GM12878 (cell line): ENCODE results near the gene HSP90AB1. TPM values are rescaled to one million over a fixed set of nuclear protein-coding genes. Genes with fewer than 3 reads are reported as not detected.

Source experiments
- BACH1 ChIP-seq: fragments of 450-650 bp; IDR thresholded peaks from 2 replicates; pipeline ENCODE4 v1.6.1; 2017; ENCODE audit warnings: mild to moderate bottlenecking, borderline replicate concordance
- ESRRA ChIP-seq: IDR thresholded peaks from 2 replicates; pipeline ENCODE4 v1.6.1; 2012; ENCODE audit warnings: mild to moderate bottlenecking, low read length, improper control_type of control experiment
- MXI1 ChIP-seq: fragments of 150-350 bp; IDR thresholded peaks from 2 replicates; pipeline ENCODE4 v1.6.1; 2011; ENCODE audit warnings: low read depth, mild to moderate bottlenecking, inconsistent platforms, low read length, improper control_type of control experiment
- MYC ChIP-seq: IDR thresholded peaks from 2 replicates; pipeline ENCODE4 v1.6.1; 2011; ENCODE audit warnings: mild to moderate bottlenecking, low read length, moderate library complexity, inconsistent platforms; ENCODE audit not compliant: insufficient read depth, insufficient replicate concordance, insufficient read length, severe bottlenecking
- NFIC ChIP-seq: IDR thresholded peaks from 2 replicates; pipeline ENCODE4 v1.6.1; 2012; ENCODE audit warnings: low read depth, mild to moderate bottlenecking, inconsistent platforms, low read length, moderate library complexity
- NR2F1 ChIP-seq: fragments of 450-650 bp; conservative IDR thresholded peaks from 2 replicates; pipeline ENCODE4 v1.6.1; 2017; ENCODE audit warnings: mild to moderate bottlenecking
- PAX5 ChIP-seq: IDR thresholded peaks from 2 replicates; pipeline ENCODE4 v1.6.1; 2011; ENCODE audit warnings: low read depth, low read length, borderline replicate concordance
- PAX8 ChIP-seq: fragments of 450-650 bp; IDR thresholded peaks from 2 replicates; pipeline ENCODE4 v1.6.1; 2017; ENCODE audit warnings: mild to moderate bottlenecking, moderate library complexity
- SMC3 ChIP-seq: IDR thresholded peaks from 2 replicates; pipeline ENCODE4 v1.6.1; 2011; ENCODE audit warnings: low read length, improper control_type of control experiment, borderline replicate concordance
- SUZ12 ChIP-seq: fragments of 200-600 bp; sonication (generic); IDR thresholded peaks from one replicate; pipeline ENCODE4 v1.6.1; 2018; ENCODE audit warnings: antibody characterized with exemption, mild to moderate bottlenecking; ENCODE audit not compliant: unreplicated experiment
- ZNF384 ChIP-seq: IDR thresholded peaks from 2 replicates; pipeline ENCODE4 v1.6.1; 2012; ENCODE audit warnings: low read depth, mild to moderate bottlenecking, low read length, improper control_type of control experiment, borderline replicate concordance
- polyA plus RNA-seq, 11 experiments: library from polyadenylated mRNA; depleted of rRNA in 4 of 11; unstranded in 6 of 11; stranded (reverse) in 5 of 11; fragments of >200 nt; fragmentation: Nextera tagmentation in 4 of 11; fragmentation: Illumina TruSeq in 1 of 11; extraction: Ambion mirVana in 4 of 11; extraction: Trizol in 1 of 11; gene quantifications; 1 replicate in 1 of 11; 2 replicates in 10 of 11; pipeline versions ENCODE4 v1.2.1 to v1.2.3, GENCODE V29; 2011 to 2016; ENCODE audit warnings: inconsistent platforms in 2 of 11, missing spikeins in 2 of 11, low read depth in 1 of 11
- total RNA-seq, 4 experiments: library from RNA; depleted of rRNA in 3 of 4; stranded (reverse); fragments of >200 nt in 3 of 4; fragmentation: Illumina TruSeq in 1 of 4; extraction: Trizol in 1 of 4; gene quantifications; 2 replicates each; pipeline versions ENCODE4 v1.2.1 to v1.2.3, GENCODE V29; 2013 to 2021
- TF ChIP-seq, protein P1 (sequence below): IDR thresholded peaks from 2 replicates; pipeline ENCODE4 v1.6.1; 2011; ENCODE audit warnings: low read depth, mild to moderate bottlenecking, low read length, moderate library complexity, borderline replicate concordance; ENCODE audit errors: extremely low read depth
- TF ChIP-seq, protein P2 (sequence below): fragments of 150-350 bp; IDR thresholded peaks from 2 replicates; pipeline ENCODE4 v1.6.1; 2014; ENCODE audit warnings: mild to moderate bottlenecking, low read depth, low read length
- TF ChIP-seq, protein P3 (sequence below): fragments of 450-650 bp; IDR thresholded peaks from 2 replicates; pipeline ENCODE4 v1.6.1; 2017; ENCODE audit warnings: mild to moderate bottlenecking, moderate library complexity
- TF ChIP-seq, protein P4 (sequence below): fragments of 450-650 bp; formaldehyde crosslinking; IDR thresholded peaks from 2 replicates; pipeline ENCODE4 v1.5.0; 2022; ENCODE audit warnings: mild to moderate bottlenecking, missing genetic modification characterization
- TF ChIP-seq, protein P5 (sequence below): fragments of 450-650 bp; IDR thresholded peaks from 2 replicates; pipeline ENCODE4 v1.6.1; 2018; ENCODE audit warnings: mild to moderate bottlenecking, low read depth, moderate library complexity; ENCODE audit not compliant: partially characterized antibody

Gene HSP90AB1
- total and polyA plus RNA-seq, 10 of the 15 experiments (the other 5 are each of a cell fraction or from before 2014, with no cell fraction given), result 988 to 1,682 (median 1,146) TPM

DNA sequence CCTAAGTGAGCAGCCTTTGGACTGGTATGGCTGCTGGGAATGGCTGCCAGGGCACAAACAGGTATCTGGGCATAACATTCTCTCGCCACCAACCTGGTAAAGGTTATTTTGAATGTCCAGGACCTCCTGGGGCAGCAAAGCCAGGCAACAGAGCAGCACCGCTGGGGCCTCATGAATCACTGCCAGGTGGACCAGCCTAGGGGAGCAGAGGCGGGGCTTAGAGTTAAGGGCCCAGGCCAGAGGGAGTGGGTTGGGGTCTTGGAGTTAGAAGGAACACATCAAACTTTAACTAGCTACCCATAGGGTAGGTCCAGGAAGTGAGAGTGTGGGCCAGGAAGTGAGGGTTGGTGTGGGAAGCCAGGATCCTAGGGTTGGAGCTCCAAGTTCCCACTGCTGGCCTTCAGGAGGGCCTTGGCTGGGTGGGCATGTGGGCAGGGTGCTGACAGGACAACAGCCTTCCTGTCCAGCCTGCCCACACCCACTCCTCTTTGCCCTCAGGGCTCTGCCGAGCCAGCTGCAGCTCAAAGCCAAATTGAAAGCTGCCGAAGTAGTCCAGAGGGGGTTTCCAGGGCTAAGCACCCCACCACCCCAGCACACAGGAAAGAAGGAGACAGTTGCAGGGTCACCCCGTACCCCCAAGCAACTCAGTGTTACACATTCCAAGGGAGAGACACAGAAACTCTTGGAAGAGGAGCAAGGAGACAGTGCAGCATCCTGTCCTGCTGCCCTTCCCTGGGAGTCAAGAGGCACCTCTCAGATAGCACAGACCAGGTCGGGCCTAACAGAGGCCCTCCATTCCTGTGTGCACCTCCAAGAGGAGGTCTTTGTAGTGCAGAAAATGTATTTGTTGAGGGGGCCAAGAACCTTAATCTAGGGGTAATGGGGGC is 15.8 kb downstream of the HSP90AB1 start (continued):
- TF ChIP-seq, protein P1, sequence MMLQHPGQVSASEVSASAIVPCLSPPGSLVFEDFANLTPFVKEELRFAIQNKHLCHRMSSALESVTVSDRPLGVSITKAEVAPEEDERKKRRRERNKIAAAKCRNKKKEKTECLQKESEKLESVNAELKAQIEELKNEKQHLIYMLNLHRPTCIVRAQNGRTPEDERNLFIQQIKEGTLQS, result no peak
- no peak for TF ChIP-seq NFIC
- TF ChIP-seq SMC3, result no peak
- no peak for TF ChIP-seq PAX5
- TF ChIP-seq, protein P2, sequence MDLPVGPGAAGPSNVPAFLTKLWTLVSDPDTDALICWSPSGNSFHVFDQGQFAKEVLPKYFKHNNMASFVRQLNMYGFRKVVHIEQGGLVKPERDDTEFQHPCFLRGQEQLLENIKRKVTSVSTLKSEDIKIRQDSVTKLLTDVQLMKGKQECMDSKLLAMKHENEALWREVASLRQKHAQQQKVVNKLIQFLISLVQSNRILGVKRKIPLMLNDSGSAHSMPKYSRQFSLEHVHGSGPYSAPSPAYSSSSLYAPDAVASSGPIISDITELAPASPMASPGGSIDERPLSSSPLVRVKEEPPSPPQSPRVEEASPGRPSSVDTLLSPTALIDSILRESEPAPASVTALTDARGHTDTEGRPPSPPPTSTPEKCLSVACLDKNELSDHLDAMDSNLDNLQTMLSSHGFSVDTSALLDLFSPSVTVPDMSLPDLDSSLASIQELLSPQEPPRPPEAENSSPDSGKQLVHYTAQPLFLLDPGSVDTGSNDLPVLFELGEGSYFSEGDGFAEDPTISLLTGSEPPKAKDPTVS, result no peak
- no peak; the same call in 1 of the 2 replicates for TF ChIP-seq MXI1
- TF ChIP-seq PAX8, result no peak
- TF ChIP-seq, protein P3, sequence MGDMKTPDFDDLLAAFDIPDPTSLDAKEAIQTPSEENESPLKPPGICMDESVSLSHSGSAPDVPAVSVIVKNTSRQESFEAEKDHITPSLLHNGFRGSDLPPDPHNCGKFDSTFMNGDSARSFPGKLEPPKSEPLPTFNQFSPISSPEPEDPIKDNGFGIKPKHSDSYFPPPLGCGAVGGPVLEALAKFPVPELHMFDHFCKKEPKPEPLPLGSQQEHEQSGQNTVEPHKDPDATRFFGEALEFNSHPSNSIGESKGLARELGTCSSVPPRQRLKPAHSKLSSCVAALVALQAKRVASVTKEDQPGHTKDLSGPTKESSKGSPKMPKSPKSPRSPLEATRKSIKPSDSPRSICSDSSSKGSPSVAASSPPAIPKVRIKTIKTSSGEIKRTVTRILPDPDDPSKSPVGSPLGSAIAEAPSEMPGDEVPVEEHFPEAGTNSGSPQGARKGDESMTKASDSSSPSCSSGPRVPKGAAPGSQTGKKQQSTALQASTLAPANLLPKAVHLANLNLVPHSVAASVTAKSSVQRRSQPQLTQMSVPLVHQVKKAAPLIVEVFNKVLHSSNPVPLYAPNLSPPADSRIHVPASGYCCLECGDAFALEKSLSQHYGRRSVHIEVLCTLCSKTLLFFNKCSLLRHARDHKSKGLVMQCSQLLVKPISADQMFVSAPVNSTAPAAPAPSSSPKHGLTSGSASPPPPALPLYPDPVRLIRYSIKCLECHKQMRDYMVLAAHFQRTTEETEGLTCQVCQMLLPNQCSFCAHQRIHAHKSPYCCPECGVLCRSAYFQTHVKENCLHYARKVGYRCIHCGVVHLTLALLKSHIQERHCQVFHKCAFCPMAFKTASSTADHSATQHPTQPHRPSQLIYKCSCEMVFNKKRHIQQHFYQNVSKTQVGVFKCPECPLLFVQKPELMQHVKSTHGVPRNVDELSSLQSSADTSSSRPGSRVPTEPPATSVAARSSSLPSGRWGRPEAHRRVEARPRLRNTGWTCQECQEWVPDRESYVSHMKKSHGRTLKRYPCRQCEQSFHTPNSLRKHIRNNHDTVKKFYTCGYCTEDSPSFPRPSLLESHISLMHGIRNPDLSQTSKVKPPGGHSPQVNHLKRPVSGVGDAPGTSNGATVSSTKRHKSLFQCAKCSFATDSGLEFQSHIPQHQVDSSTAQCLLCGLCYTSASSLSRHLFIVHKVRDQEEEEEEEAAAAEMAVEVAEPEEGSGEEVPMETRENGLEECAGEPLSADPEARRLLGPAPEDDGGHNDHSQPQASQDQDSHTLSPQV, result no peak
- TF ChIP-seq, protein P4, sequence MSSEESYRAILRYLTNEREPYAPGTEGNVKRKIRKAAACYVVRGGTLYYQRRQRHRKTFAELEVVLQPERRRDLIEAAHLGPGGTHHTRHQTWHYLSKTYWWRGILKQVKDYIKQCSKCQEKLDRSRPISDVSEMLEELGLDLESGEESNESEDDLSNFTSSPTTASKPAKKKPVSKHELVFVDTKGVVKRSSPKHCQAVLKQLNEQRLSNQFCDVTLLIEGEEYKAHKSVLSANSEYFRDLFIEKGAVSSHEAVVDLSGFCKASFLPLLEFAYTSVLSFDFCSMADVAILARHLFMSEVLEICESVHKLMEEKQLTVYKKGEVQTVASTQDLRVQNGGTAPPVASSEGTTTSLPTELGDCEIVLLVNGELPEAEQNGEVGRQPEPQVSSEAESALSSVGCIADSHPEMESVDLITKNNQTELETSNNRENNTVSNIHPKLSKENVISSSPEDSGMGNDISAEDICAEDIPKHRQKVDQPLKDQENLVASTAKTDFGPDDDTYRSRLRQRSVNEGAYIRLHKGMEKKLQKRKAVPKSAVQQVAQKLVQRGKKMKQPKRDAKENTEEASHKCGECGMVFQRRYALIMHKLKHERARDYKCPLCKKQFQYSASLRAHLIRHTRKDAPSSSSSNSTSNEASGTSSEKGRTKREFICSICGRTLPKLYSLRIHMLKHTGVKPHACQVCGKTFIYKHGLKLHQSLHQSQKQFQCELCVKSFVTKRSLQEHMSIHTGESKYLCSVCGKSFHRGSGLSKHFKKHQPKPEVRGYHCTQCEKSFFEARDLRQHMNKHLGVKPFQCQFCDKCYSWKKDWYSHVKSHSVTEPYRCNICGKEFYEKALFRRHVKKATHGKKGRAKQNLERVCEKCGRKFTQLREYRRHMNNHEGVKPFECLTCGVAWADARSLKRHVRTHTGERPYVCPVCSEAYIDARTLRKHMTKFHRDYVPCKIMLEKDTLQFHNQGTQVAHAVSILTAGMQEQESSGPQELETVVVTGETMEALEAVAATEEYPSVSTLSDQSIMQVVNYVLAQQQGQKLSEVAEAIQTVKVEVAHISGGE, result no peak
- TF ChIP-seq, protein P5, sequence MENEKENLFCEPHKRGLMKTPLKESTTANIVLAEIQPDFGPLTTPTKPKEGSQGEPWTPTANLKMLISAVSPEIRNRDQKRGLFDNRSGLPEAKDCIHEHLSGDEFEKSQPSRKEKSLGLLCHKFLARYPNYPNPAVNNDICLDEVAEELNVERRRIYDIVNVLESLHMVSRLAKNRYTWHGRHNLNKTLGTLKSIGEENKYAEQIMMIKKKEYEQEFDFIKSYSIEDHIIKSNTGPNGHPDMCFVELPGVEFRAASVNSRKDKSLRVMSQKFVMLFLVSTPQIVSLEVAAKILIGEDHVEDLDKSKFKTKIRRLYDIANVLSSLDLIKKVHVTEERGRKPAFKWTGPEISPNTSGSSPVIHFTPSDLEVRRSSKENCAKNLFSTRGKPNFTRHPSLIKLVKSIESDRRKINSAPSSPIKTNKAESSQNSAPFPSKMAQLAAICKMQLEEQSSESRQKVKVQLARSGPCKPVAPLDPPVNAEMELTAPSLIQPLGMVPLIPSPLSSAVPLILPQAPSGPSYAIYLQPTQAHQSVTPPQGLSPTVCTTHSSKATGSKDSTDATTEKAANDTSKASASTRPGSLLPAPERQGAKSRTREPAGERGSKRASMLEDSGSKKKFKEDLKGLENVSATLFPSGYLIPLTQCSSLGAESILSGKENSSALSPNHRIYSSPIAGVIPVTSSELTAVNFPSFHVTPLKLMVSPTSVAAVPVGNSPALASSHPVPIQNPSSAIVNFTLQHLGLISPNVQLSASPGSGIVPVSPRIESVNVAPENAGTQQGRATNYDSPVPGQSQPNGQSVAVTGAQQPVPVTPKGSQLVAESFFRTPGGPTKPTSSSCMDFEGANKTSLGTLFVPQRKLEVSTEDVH, result no peak
- no peak for TF ChIP-seq NR2F1
- no peak for TF ChIP-seq MYC
- TF ChIP-seq ZNF384, result no peak
- no peak for TF ChIP-seq ESRRA
- TF ChIP-seq SUZ12, result no peak
- peak; percentile 57; the same call in 1 of the 2 replicates for TF ChIP-seq BACH1
